ENCODE measurements around the gene FGF7.

FGF7 gene

GRCh38 chr15:49415638-49416037 lies 7.4 kb upstream of the FGF7 start:
- no peaks in the 10 kb centered on the region for H3K4me1 ChIP-seq (ENCODE audit: control insufficient read depth, insufficient read depth, low read length)
- no peak overlapping the region for H3K9ac ChIP-seq (ENCODE audit: low read depth, low read length)
- H3K9me3 ChIP-seq (ENCODE audit: control insufficient read depth, insufficient read depth, low read length), result no peaks in the 10 kb centered on the region
- H3K36me3 ChIP-seq (ENCODE audit: control insufficient read depth, insufficient read depth, low read length), result no peaks in the 10 kb centered on the region
- no peak overlapping the region for H3K27ac ChIP-seq (ENCODE audit: low read depth, low read length)
- H3K27me3 ChIP-seq (ENCODE audit: control insufficient read depth, insufficient read depth, low read length), result no peaks in the 10 kb centered on the region
- H3K4me3 ChIP-seq (ENCODE audit: low read depth, low read length), result no peak overlapping the region

GRCh38 chr15:49418811-49419210 lies 4.2 kb upstream of the FGF7 start:
- Histone ChIP-seq H3K27me3 (ENCODE audit: control insufficient read depth, insufficient read depth, low read length) (no peaks in the 10 kb centered on the region), H3K4me3 (ENCODE audit: low read depth, low read length) (no peak overlapping the region)

GRCh38 chr15:49421991-49422390 lies 1.1 kb upstream of the FGF7 start:
- H3K27ac ChIP-seq (ENCODE audit: low read depth, low read length), result no peak overlapping the region
- no peaks in the 10 kb centered on the region for H3K9me3 ChIP-seq (ENCODE audit: control insufficient read depth, insufficient read depth, low read length)
- H3K4me3 ChIP-seq (ENCODE audit: low read depth, low read length), result no peak overlapping the region
- H3K36me3 ChIP-seq (ENCODE audit: control insufficient read depth, insufficient read depth, low read length), result no peaks in the 10 kb centered on the region
- peaks cover 24% of the 10 kb centered on the region for H3K4me1 ChIP-seq (ENCODE audit: control insufficient read depth, insufficient read depth, low read length)
- no peaks in the 10 kb centered on the region for H3K27me3 ChIP-seq (ENCODE audit: control insufficient read depth, insufficient read depth, low read length)
- no peak overlapping the region for H3K9ac ChIP-seq (ENCODE audit: low read depth, low read length)

More at GRCh38 chr15:49418811-49419210, 4.2 kb upstream of the FGF7 start:
- peaks cover 16% of the 10 kb centered on the region for H3K4me1 ChIP-seq (ENCODE audit: control insufficient read depth, insufficient read depth, low read length)
- H3K27ac ChIP-seq (ENCODE audit: low read depth, low read length), result no peak overlapping the region
- no peak overlapping the region for H3K9ac ChIP-seq (ENCODE audit: low read depth, low read length)
- no peaks in the 10 kb centered on the region for H3K9me3 ChIP-seq (ENCODE audit: control insufficient read depth, insufficient read depth, low read length)
- no peaks in the 10 kb centered on the region for H3K36me3 ChIP-seq (ENCODE audit: control insufficient read depth, insufficient read depth, low read length)

- Histone ChIP-seq H3K4me3 (ENCODE audit: low read depth, low read length) (no peak overlapping the region), H3K9ac (ENCODE audit: low read depth, low read length) (no peak overlapping the region), H3K4me1 (ENCODE audit: control insufficient read depth, insufficient read depth, low read length) (peaks cover 24% of the 10 kb centered on the region), H3K27me3 (ENCODE audit: control insufficient read depth, insufficient read depth, low read length) (no peaks in the 10 kb centered on the region), H3K36me3 (ENCODE audit: control insufficient read depth, insufficient read depth, low read length) (no peaks in the 10 kb centered on the region), H3K9me3 (ENCODE audit: control insufficient read depth, insufficient read depth, low read length) (no peaks in the 10 kb centered on the region), H3K27ac (ENCODE audit: low read depth, low read length) (no peak overlapping the region)
Observed at GRCh38 chr15:49423901-49424550, 984 bp downstream of the FGF7 start.

GRCh38 chr15:49424954-49425353 lies 1.9 kb downstream of the FGF7 start:
- Histone ChIP-seq H3K27me3 (ENCODE audit: control insufficient read depth, insufficient read depth, low read length) (no peaks in the 10 kb centered on the region), H3K27ac (ENCODE audit: low read depth, low read length) (no peak overlapping the region), H3K4me3 (ENCODE audit: low read depth, low read length) (no peak overlapping the region), H3K9ac (ENCODE audit: low read depth, low read length) (no peak overlapping the region), H3K36me3 (ENCODE audit: control insufficient read depth, insufficient read depth, low read length) (no peaks in the 10 kb centered on the region), H3K9me3 (ENCODE audit: control insufficient read depth, insufficient read depth, low read length) (no peaks in the 10 kb centered on the region), H3K4me1 (ENCODE audit: control insufficient read depth, insufficient read depth, low read length) (peaks cover 24% of the 10 kb centered on the region)

- Histone ChIP-seq H3K4me3 (ENCODE audit: low read depth, low read length) (no peak overlapping the region), H3K27me3 (ENCODE audit: control insufficient read depth, insufficient read depth, low read length) (no peaks in the 10 kb centered on the region), H3K9ac (ENCODE audit: low read depth, low read length) (no peak overlapping the region), H3K36me3 (ENCODE audit: control insufficient read depth, insufficient read depth, low read length) (no peaks in the 10 kb centered on the region), H3K27ac (ENCODE audit: low read depth, low read length) (no peak overlapping the region), H3K4me1 (ENCODE audit: control insufficient read depth, insufficient read depth, low read length) (peaks cover 22% of the 10 kb centered on the region), H3K9me3 (ENCODE audit: control insufficient read depth, insufficient read depth, low read length) (no peaks in the 10 kb centered on the region)
Observed at GRCh38 chr15:49427372-49427771, 4.3 kb downstream of the FGF7 start.

- Histone ChIP-seq H3K36me3 (ENCODE audit: control insufficient read depth, insufficient read depth, low read length) (no peaks in the 10 kb centered on the region), H3K4me3 (ENCODE audit: low read depth, low read length) (no peak overlapping the region), H3K9ac (ENCODE audit: low read depth, low read length) (no peak overlapping the region), H3K9me3 (ENCODE audit: control insufficient read depth, insufficient read depth, low read length) (no peaks in the 10 kb centered on the region), H3K27me3 (ENCODE audit: control insufficient read depth, insufficient read depth, low read length) (no peaks in the 10 kb centered on the region), H3K4me1 (ENCODE audit: control insufficient read depth, insufficient read depth, low read length) (peaks cover 10% of the 10 kb centered on the region), H3K27ac (ENCODE audit: low read depth, low read length) (no peak overlapping the region)
Observed at GRCh38 chr15:49428409-49429095, 5.5 kb downstream of the FGF7 start.

- H3K4me3 ChIP-seq (ENCODE audit: low read depth, low read length), result no peak overlapping the region
- no peak overlapping the region for H3K27ac ChIP-seq (ENCODE audit: low read depth, low read length)
- H3K27me3 ChIP-seq (ENCODE audit: control insufficient read depth, insufficient read depth, low read length), result no peaks in the 10 kb centered on the region
- H3K9ac ChIP-seq (ENCODE audit: low read depth, low read length), result no peak overlapping the region
- H3K36me3 ChIP-seq (ENCODE audit: control insufficient read depth, insufficient read depth, low read length), result no peaks in the 10 kb centered on the region
- H3K4me1 ChIP-seq (ENCODE audit: control insufficient read depth, insufficient read depth, low read length), result peaks cover 3% of the 10 kb centered on the region; the same call in 1 of the 2 replicates
- H3K9me3 ChIP-seq (ENCODE audit: control insufficient read depth, insufficient read depth, low read length), result no peaks in the 10 kb centered on the region
Observed at GRCh38 chr15:49430046-49430445, 7.0 kb downstream of the FGF7 start.

- H3K9ac ChIP-seq (ENCODE audit: low read depth, low read length), result no peak overlapping the region
- no peak overlapping the region for H3K4me3 ChIP-seq (ENCODE audit: low read depth, low read length)
- H3K27me3 ChIP-seq (ENCODE audit: control insufficient read depth, insufficient read depth, low read length), result no peaks in the 10 kb centered on the region
- H3K4me1 ChIP-seq (ENCODE audit: control insufficient read depth, insufficient read depth, low read length), result peaks cover 6% of the 10 kb centered on the region
- no peaks in the 10 kb centered on the region for H3K36me3 ChIP-seq (ENCODE audit: control insufficient read depth, insufficient read depth, low read length)
- H3K27ac ChIP-seq (ENCODE audit: low read depth, low read length), result no peak overlapping the region
- no peaks in the 10 kb centered on the region for H3K9me3 ChIP-seq (ENCODE audit: control insufficient read depth, insufficient read depth, low read length)
Observed at GRCh38 chr15:49435174-49435573, 12.1 kb downstream of the FGF7 start.

- no peak overlapping the region for H3K4me3 ChIP-seq (ENCODE audit: low read depth, low read length)
- no peak overlapping the region for H3K9ac ChIP-seq (ENCODE audit: low read depth, low read length)
- H3K36me3 ChIP-seq (ENCODE audit: control insufficient read depth, insufficient read depth, low read length), result no peaks in the 10 kb centered on the region
- no peak overlapping the region for H3K27ac ChIP-seq (ENCODE audit: low read depth, low read length)
- peaks cover 6% of the 10 kb centered on the region for H3K4me1 ChIP-seq (ENCODE audit: control insufficient read depth, insufficient read depth, low read length)
- no peaks in the 10 kb centered on the region for H3K9me3 ChIP-seq (ENCODE audit: control insufficient read depth, insufficient read depth, low read length)
- no peaks in the 10 kb centered on the region for H3K27me3 ChIP-seq (ENCODE audit: control insufficient read depth, insufficient read depth, low read length)
Observed at GRCh38 chr15:49436751-49437150, 13.7 kb downstream of the FGF7 start.

GRCh38 chr15:49438962-49439631 lies 16.1 kb downstream of the FGF7 start:
- Histone ChIP-seq H3K27ac (ENCODE audit: low read depth, low read length) (no peak overlapping the region), H3K27me3 (ENCODE audit: control insufficient read depth, insufficient read depth, low read length) (no peaks in the 10 kb centered on the region), H3K36me3 (ENCODE audit: control insufficient read depth, insufficient read depth, low read length) (no peaks in the 10 kb centered on the region), H3K9ac (ENCODE audit: low read depth, low read length) (no peak overlapping the region), H3K4me1 (ENCODE audit: control insufficient read depth, insufficient read depth, low read length) (peaks cover 16% of the 10 kb centered on the region), H3K9me3 (ENCODE audit: control insufficient read depth, insufficient read depth, low read length) (no peaks in the 10 kb centered on the region), H3K4me3 (ENCODE audit: low read depth, low read length) (no peak overlapping the region)
